Osteocyte (in vitro differentiated cells): ENCODE data around the gene DAZAP1. TPM values are rescaled to one million over a fixed set of nuclear protein-coding genes. Genes with fewer than 3 reads are reported as not detected.
"Not testable (repeated sequence)": the region's sequence is repeated elsewhere in the genome, so short reads cannot be mapped to it uniquely, and the experiment has no call there.

ENCODE experiments used
- DNase-seq: peaks from one replicate; pipeline ENCODE4 v3.0.0; 2021; ENCODE audit warnings: mixed read lengths; ENCODE audit not compliant: unreplicated experiment; ENCODE audit errors: extremely low spot score
- H3K27ac Mint-ChIP-seq: one replicate; pipeline ENCODE4 v1.8.0; 2021; ENCODE audit warnings: mild to moderate bottlenecking, mixed read lengths; ENCODE audit not compliant: unreplicated experiment
- H3K27me3 Mint-ChIP-seq: one replicate; pipeline ENCODE4 v1.8.0; 2021; ENCODE audit warnings: mixed read lengths; ENCODE audit not compliant: unreplicated experiment
- H3K36me3 Mint-ChIP-seq: one replicate; pipeline ENCODE4 v1.8.0; 2021; ENCODE audit warnings: mixed read lengths; ENCODE audit not compliant: unreplicated experiment
- H3K4me1 Mint-ChIP-seq: one replicate; pipeline ENCODE4 v1.8.0; 2021; ENCODE audit warnings: mixed read lengths; ENCODE audit not compliant: unreplicated experiment
- H3K4me3 Mint-ChIP-seq: one replicate; pipeline ENCODE4 v1.8.0; 2021; ENCODE audit warnings: mild to moderate bottlenecking, moderate library complexity, mixed read lengths; ENCODE audit not compliant: unreplicated experiment
- H3K9me3 Mint-ChIP-seq: one replicate; pipeline ENCODE4 v1.8.0; 2021; ENCODE audit warnings: mixed read lengths; ENCODE audit not compliant: unreplicated experiment
- total RNA-seq: library from RNA; stranded (reverse); gene quantifications from 2 replicates; pipeline ENCODE4 v1.2.1, GENCODE V29; 2021
- TF ChIP-seq, protein P1 (sequence below): fragments of 200-600 bp; sonication (generic); IDR thresholded peaks from 2 replicates; pipeline ENCODE4 v1.5.0; 2021; ENCODE audit warnings: antibody characterized with exemption, mild to moderate bottlenecking, moderate library complexity

The DAZAP1 gene
- total RNA-seq, 1 donor from 2014 or later = 101 TPM

DNA sequence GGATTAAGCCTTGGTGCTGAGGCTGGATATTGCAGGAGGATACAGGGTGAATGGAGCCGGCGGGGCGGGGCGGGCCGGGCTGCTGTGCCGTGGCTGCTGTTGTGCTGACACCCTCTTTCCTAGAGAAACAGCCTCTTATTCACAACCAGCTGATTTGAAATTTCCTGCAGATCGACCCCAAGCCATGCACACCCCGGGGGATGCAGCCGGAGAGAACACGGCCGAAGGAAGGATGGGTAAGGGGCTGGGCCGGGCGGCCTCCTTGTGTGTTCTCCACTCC, 11.1 kb downstream of the DAZAP1 start:
- peaks cover 35% of the 10 kb centered on the region for H3K4me1 Mint-ChIP-seq
- TF ChIP-seq, protein P1, sequence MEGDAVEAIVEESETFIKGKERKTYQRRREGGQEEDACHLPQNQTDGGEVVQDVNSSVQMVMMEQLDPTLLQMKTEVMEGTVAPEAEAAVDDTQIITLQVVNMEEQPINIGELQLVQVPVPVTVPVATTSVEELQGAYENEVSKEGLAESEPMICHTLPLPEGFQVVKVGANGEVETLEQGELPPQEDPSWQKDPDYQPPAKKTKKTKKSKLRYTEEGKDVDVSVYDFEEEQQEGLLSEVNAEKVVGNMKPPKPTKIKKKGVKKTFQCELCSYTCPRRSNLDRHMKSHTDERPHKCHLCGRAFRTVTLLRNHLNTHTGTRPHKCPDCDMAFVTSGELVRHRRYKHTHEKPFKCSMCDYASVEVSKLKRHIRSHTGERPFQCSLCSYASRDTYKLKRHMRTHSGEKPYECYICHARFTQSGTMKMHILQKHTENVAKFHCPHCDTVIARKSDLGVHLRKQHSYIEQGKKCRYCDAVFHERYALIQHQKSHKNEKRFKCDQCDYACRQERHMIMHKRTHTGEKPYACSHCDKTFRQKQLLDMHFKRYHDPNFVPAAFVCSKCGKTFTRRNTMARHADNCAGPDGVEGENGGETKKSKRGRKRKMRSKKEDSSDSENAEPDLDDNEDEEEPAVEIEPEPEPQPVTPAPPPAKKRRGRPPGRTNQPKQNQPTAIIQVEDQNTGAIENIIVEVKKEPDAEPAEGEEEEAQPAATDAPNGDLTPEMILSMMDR = no peak
- peaks cover 16% of the 10 kb centered on the region for H3K36me3 Mint-ChIP-seq
- no peak for DNase-seq
- no peaks in the 10 kb centered on the region for H3K9me3 Mint-ChIP-seq
- no peak overlapping the region for H3K4me3 Mint-ChIP-seq
- H3K27ac Mint-ChIP-seq = no peak overlapping the region
- H3K27me3 Mint-ChIP-seq = no peaks in the 10 kb centered on the region

DNA sequence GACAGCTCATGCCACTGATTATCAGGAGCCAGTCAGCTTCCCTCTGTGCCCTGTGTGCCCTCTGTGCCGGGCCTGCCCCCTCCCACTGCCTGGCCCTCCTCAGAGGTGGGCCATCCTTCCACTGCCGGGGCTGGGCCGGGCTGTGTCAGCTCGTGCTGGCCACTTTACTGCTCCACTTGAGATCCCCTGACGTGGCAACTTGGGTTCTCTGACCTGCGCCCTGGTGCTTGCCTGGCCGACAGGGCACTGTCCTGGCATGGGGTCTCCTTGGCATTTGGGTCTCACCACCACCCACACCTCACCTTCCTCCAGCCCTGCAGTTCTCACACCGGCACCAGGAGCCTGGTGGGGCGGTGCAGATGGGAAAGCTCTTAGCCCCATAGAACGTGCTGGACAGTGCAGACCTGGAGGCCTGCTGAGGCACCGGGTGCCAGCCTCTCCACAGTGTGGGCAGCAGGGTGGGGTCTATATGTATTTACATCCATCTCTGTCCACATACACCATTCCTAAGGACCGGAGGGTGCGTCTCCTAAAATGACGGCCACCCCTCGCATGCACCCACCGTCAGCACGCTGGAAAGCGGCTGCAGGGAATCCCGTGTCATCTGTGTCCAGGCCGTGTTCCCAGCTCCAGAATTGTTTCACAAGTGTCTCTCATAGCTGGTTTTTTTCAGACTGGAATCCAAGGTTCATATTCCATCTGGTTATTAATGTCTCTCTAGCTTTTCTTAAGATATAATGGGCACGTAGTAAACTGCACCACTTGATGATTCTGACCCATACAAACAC, 11.8 kb downstream of the DAZAP1 start:
- TF ChIP-seq, protein P1 = no peak
- Mint-ChIP-seq H3K36me3 (peaks cover 20% of the 10 kb centered on the region), H3K4me3 (no peak overlapping the region), H3K4me1 (peaks cover 32% of the 10 kb centered on the region), H3K27me3 (no peaks in the 10 kb centered on the region), H3K9me3 (no peaks in the 10 kb centered on the region), H3K27ac (no peak overlapping the region)
- no peak for DNase-seq

DNA sequence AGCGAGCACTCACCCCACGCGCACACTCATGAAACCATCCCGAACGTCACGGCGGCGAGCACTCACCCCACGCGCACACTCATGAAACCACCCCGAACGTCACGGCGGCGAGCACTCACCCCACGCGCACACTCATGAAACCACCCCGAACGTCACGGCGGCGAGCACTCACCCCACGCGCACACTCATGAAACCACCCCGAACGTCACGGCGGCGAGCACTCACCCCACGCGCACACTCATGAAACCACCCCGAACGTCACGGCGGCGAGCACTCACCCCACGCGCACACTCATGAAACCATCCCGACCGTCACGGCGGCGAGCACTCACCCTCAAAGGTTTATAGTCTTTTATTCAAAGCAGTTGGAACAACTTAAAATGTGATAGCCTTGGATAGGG, 12.7 kb downstream of the DAZAP1 start:
- Mint-ChIP-seq H3K36me3 (peaks cover 23% of the 10 kb centered on the region), H3K4me1 (peaks cover 28% of the 10 kb centered on the region)
- H3K27me3 Mint-ChIP-seq, H3K9me3 Mint-ChIP-seq, DNase-seq, H3K4me3 Mint-ChIP-seq, H3K27ac Mint-ChIP-seq: not testable (repeated sequence)

DNA sequence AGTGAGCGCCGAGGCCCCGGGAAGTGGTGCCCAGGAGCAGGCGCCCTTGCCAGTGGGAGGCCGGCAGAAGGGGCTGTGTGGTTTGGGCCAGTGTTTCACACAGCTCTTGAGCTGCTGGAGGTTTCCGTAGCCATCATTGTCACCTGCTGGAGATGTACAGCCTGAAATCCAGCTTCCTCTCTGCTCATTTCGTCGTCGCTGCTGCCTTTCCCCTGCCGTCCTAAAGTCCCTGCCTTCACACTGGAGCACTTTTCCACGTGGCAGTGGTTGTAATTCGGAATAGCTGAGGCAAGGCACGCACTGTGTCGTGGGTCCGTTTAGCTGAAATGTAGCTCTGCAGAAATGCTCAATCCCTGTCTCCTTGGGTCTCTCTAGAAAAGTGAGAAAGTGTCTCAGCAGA, 13.2 kb downstream of the DAZAP1 start:
- TF ChIP-seq, protein P1 = no peak
- H3K36me3 Mint-ChIP-seq = peaks cover 25% of the 10 kb centered on the region
- H3K9me3 Mint-ChIP-seq = no peaks in the 10 kb centered on the region
- no peak for DNase-seq
- no peaks in the 10 kb centered on the region for H3K27me3 Mint-ChIP-seq
- H3K4me1 Mint-ChIP-seq = peaks cover 24% of the 10 kb centered on the region
- H3K4me3 Mint-ChIP-seq = no peak overlapping the region
- no peak overlapping the region for H3K27ac Mint-ChIP-seq

DNA sequence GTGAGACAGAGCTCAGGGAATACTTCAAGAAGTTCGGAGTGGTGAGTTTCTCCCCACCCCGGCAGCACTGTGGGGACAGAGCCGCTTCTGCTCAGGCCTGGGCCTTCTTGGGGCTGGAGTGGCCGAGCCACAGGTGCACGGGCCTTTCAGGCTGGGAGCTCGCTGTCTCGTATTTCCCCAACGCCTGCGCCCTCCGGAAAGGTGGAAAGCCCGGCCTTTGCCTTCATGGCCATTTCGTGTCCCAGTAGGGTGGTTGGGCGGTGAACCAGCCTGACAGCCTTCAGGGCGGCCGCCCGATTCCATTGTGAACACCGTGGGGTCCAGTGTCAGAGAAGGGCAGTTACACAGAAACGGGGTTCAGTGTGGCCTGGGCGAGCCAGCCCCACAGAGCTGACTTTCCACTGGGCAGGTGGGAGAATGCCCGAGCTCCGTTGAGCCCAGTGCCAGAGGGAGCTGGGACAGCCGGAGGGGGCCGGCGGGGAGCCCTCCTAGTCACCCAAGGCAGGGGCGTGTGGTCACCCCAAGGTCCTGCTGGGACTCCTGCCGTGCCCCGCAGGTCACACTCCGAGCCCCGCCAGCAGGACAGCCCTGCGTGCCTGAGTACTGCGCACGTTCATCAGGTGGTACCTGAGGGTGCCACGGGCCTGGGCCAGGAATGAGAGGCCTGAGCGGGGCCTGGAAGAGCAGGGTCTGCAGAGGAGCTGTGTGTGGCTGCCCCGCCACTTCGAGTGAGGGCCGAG, 14.0 kb downstream of the DAZAP1 start:
- Mint-ChIP-seq H3K4me3 (no peak overlapping the region), H3K27me3 (no peaks in the 10 kb centered on the region), H3K36me3 (peaks cover 27% of the 10 kb centered on the region), H3K9me3 (no peaks in the 10 kb centered on the region), H3K27ac (no peak overlapping the region), H3K4me1 (peaks cover 16% of the 10 kb centered on the region)
- TF ChIP-seq, protein P1 = no peak
- DNase-seq = no peak
